Endothelial cell (in vitro differentiated cells): Measurements from ENCODE around the gene CHST8. TPM values are rescaled to one million over a fixed set of nuclear protein-coding genes. Genes with fewer than 3 reads are reported as not detected.
A peak's percentile ranks its signal among the peaks of the same experiment; 100 is the strongest.

ENCODE experiments used
- DNase-seq: peaks from one replicate; pipeline ENCODE4 v3.0.0; 2021; ENCODE audit warnings: low spot score
- H3K27ac Mint-ChIP-seq: one replicate; pipeline ENCODE4 v1.8.0; 2021; ENCODE audit warnings: mixed read lengths, inconsistent platforms; ENCODE audit not compliant: unreplicated experiment
- H3K27me3 Mint-ChIP-seq: one replicate; pipeline ENCODE4 v1.8.0; 2021; ENCODE audit warnings: mild to moderate bottlenecking, moderate library complexity, mixed read lengths, inconsistent platforms; ENCODE audit not compliant: unreplicated experiment
- H3K36me3 Mint-ChIP-seq: one replicate; pipeline ENCODE4 v1.8.0; 2021; ENCODE audit warnings: mild to moderate bottlenecking, low read depth, mixed read lengths, inconsistent platforms; ENCODE audit not compliant: unreplicated experiment
- H3K4me1 Mint-ChIP-seq: one replicate; pipeline ENCODE4 v1.8.0; 2021; ENCODE audit warnings: mild to moderate bottlenecking, mixed read lengths, inconsistent platforms; ENCODE audit not compliant: unreplicated experiment
- H3K4me3 Mint-ChIP-seq: one replicate; pipeline ENCODE4 v1.8.0; 2021; ENCODE audit warnings: mild to moderate bottlenecking, mixed read lengths, inconsistent platforms; ENCODE audit not compliant: unreplicated experiment
- H3K9me3 Mint-ChIP-seq: one replicate; pipeline ENCODE4 v1.8.0; 2021; ENCODE audit warnings: mixed read lengths, inconsistent platforms; ENCODE audit not compliant: unreplicated experiment
- CTCF ChIP-seq: fragments of 200-600 bp; sonication (generic); IDR thresholded peaks from one replicate; pipeline ENCODE4 v1.5.0; 2021; ENCODE audit warnings: antibody characterized with exemption; ENCODE audit not compliant: unreplicated experiment
- total RNA-seq: library from RNA; stranded (reverse); fragmentation: NEBNext Ultra II Directional; extraction: Animal tissue kit (Norgen Biotek cat#: 25700); gene quantifications from one replicate; pipeline ENCODE4 v1.2.1, GENCODE V29; 2021; ENCODE audit not compliant: unreplicated experiment

CHST8 gene
- total RNA-seq, 1 donor from 2014 or later, result 0.54 TPM

- H3K27me3 Mint-ChIP-seq, result peaks cover 8% of the 10 kb centered on the region
Measured at GRCh38 chr19:33802801-33803200, 181.0 kb downstream of the CHST8 start.

DNA sequence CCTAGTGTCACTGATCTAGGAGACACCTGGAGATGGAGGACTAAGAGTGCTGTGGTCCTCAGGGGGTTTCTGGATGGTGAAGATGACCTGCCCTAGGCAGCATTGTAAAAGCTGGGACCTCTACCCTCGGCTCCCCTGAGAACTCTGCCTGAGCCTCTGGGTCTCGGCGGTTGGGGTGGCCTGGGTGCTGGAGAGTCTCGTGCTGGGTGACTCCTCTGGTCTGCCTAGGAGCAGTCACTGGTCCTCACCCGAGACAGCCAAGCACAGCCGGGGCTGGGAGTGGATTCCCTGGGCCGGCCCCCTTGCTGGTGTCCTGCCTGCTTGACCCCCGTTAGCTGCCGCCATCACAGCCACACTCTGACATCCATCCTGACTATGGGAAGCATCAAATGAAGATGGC lies 181.6 kb downstream of the CHST8 start:
- H3K27me3 Mint-ChIP-seq, result peaks cover 9% of the 10 kb centered on the region
- no peaks in the 10 kb centered on the region for H3K9me3 Mint-ChIP-seq
- no peak overlapping the region for H3K27ac Mint-ChIP-seq
- H3K36me3 Mint-ChIP-seq, result peaks cover 46% of the 10 kb centered on the region
- DNase-seq, result no peak
- H3K4me3 Mint-ChIP-seq, result peak overlapping the region; percentile 56
- peaks cover 49% of the 10 kb centered on the region for H3K4me1 Mint-ChIP-seq
- TF ChIP-seq CTCF, result no peak

More at GRCh38 chr19:33802801-33803200, 181.0 kb downstream of the CHST8 start:
- peaks cover 45% of the 10 kb centered on the region for H3K4me1 Mint-ChIP-seq
- no peak overlapping the region for H3K27ac Mint-ChIP-seq
- no peaks in the 10 kb centered on the region for H3K9me3 Mint-ChIP-seq
- DNase-seq, result no peak
- peaks cover 42% of the 10 kb centered on the region for H3K36me3 Mint-ChIP-seq
- no peak for TF ChIP-seq CTCF
- peak overlapping the region; percentile 59 for H3K4me3 Mint-ChIP-seq

- H3K27me3 Mint-ChIP-seq, result peaks cover 10% of the 10 kb centered on the region
- no peak for DNase-seq
- H3K36me3 Mint-ChIP-seq, result peaks cover 46% of the 10 kb centered on the region
- H3K27ac Mint-ChIP-seq, result no peak overlapping the region
- H3K4me3 Mint-ChIP-seq, result no peak overlapping the region
- H3K4me1 Mint-ChIP-seq, result peaks cover 41% of the 10 kb centered on the region
- H3K9me3 Mint-ChIP-seq, result no peaks in the 10 kb centered on the region
- no peak for TF ChIP-seq CTCF
Measured at GRCh38 chr19:33804021-33804799, 182.5 kb downstream of the CHST8 start.

- Mint-ChIP-seq H3K36me3 (peaks cover 46% of the 10 kb centered on the region), H3K9me3 (no peaks in the 10 kb centered on the region), H3K4me3 (no peak overlapping the region), H3K27me3 (peaks cover 11% of the 10 kb centered on the region), H3K27ac (no peak overlapping the region), H3K4me1 (peaks cover 30% of the 10 kb centered on the region)
- no peak for TF ChIP-seq CTCF
- no peak for DNase-seq
Measured at GRCh38 chr19:33805313-33805712, 183.6 kb downstream of the CHST8 start.

DNA sequence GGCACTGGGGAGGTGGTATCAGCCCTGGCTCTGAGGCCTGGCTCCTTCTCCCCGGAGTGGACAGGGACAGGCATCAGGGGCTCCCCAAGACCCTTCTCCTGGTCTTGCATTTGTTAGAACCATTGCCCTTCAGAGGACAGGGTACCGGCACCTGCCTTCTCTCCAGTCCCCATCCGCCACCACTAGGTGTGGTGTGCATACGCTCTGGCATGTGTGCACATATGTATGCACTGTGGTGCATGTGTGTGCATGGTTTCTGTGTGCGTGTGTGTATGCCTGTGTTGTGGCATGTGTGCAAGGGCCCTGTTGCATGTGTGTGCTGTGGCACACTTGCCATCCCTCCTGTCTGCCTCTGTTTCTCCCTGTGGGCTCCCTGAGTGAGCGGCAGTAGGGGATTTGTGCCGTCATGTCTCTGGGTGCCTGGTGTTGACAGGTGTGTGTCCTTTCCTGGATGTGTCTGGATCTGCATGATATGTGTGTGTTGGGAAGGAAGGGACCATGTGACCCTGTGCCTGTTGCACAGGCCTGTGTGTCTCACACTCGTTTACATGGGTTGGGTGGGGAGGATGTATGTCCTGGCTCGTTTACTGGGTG lies 184.2 kb downstream of the CHST8 start:
- Mint-ChIP-seq H3K4me3 (peak overlapping the region; percentile 83), H3K4me1 (peaks cover 28% of the 10 kb centered on the region), H3K36me3 (peaks cover 44% of the 10 kb centered on the region), H3K27me3 (peaks cover 11% of the 10 kb centered on the region), H3K9me3 (no peaks in the 10 kb centered on the region), H3K27ac (peak overlapping the region; percentile 80)
- no peak for TF ChIP-seq CTCF
- DNase-seq, result no peak
